ENCODE measurements around the gene HHAT. TPM values are rescaled to one million over a fixed set of nuclear protein-coding genes. Genes with fewer than 3 reads are reported as not detected.

Gene HHAT
- total RNA-seq, 3 donors from 2014 or later = 0.26 to 0.71 (median 0.65) TPM

DNA sequence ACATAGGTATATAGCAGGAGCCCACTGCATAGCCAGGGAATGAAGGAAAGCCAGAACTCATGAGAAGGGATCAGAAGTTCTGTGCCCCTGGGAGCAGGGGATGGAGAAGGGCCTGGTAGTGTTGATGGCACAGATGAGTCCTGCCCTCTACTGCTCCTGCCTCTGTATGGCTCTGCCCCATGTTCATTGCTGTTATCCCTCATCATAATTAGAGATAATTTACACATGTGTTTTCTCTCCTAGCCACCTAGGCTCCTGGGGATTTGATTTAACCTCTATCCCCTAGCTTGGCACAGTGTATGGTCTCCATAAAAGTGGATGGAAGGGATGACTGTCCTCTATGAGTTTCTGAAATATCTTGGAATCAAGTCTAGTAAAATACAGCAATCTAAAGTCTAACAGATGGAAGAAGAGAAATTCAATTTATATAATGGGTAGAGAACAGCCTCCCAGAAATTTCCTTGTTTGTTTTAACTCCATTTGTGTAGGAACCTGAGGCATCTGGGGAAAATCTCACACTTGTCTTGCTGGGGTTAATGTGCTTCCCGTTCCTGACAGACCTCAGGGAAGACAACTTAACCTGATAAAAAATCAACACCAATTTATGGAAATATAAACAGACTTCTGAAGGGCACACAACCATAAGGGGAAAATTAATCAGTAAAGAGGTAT, 393.8 kb downstream of the HHAT start:
- peaks cover 3% of the 10 kb centered on the region for H3K27me3 Mint-ChIP-seq (ENCODE audit: low read depth)
- H3K4me1 Mint-ChIP-seq (ENCODE audit: low read depth) = no peaks in the 10 kb centered on the region
- ATAC-seq = no peak
- H3K4me3 Mint-ChIP-seq = no peak overlapping the region
- no peak for DNase-seq
- no peaks in the 10 kb centered on the region for H3K36me3 Mint-ChIP-seq (ENCODE audit: insufficient read depth)
- no peaks in the 10 kb centered on the region for H3K9me3 Mint-ChIP-seq

DNA sequence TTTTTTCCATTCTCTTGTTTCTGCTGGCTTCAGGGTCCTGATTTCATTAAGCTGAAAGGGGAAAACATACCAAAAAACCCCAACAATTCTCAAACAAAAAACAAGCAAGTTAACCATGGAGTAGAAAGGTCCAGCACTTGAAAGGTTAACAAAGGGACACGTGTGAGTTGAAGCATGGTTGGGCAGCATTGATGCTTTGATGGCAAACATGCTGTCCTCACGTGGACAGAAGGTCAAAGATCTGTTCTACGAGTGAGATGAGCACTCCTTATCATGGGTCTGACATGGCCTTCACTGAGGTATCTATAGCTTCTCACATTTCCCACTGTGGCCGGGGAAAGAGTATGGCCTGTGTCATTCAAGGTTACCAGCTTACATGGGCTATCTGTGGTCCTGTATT, 394.9 kb downstream of the HHAT start:
- no peak for ATAC-seq
- Mint-ChIP-seq H3K9me3 (no peaks in the 10 kb centered on the region), H3K27me3 (ENCODE audit: low read depth) (peaks cover 3% of the 10 kb centered on the region), H3K4me3 (no peak overlapping the region), H3K4me1 (ENCODE audit: low read depth) (no peaks in the 10 kb centered on the region), H3K36me3 (ENCODE audit: insufficient read depth) (no peaks in the 10 kb centered on the region)
- no peak for DNase-seq

DNA sequence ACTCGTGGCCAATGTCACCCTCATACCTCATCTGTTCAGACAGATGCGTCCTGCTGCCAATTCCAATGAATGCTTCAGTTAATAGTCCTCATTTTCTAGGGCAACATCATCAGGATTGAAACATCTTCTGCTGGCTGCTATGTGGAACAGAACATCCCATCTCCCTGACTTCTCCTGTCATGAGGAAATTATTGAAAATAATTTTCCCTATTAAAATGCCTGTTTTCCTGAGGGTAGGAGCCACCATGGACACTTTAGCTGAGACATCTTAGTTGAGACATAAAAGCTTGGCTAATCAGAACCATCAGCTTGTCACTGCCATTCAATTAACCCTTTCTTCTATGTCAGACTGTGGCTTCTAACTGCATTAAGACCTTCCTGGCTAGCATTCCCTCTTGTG, 396.1 kb downstream of the HHAT start:
- H3K4me3 Mint-ChIP-seq = no peak overlapping the region
- peaks cover 3% of the 10 kb centered on the region for H3K27me3 Mint-ChIP-seq (ENCODE audit: low read depth)
- no peak for DNase-seq
- no peaks in the 10 kb centered on the region for H3K4me1 Mint-ChIP-seq (ENCODE audit: low read depth)
- ATAC-seq = no peak
- H3K9me3 Mint-ChIP-seq = no peaks in the 10 kb centered on the region
- no peaks in the 10 kb centered on the region for H3K36me3 Mint-ChIP-seq (ENCODE audit: insufficient read depth)

Other genes with a start within 250 kb of the HHAT start
- not detected for gene SERTAD4, start 96.1 kb upstream of the HHAT start, total RNA-seq

Measured in activated T-cell treated with anti-CD3 and anti-CD28 coated beads, Interleukin-2, amount 50 U/mL, for 4 hours (primary cell).